HepG2 (cell line): ENCODE data around the gene GGA3. TPM values are rescaled to one million over a fixed set of nuclear protein-coding genes. Genes with fewer than 3 reads are reported as not detected.
"Not testable (repeated sequence)": the region's sequence is repeated elsewhere in the genome, so short reads cannot be mapped to it uniquely, and the experiment has no call there.

Source experiments
- ATAC-seq: fragments of 200-7000 bp; cut with Tn5 transposase; 3 replicates; pipeline ENCODE4 v1.9.1; 2020; ENCODE audit warnings: mild to moderate bottlenecking, moderate library complexity
- BruUV-seq: library from RNA; stranded (reverse); fragments of 400-500 nt; replicated peaks from 2 replicates; lab custom pipeline; 2021; lab: Mats Ljungman, UMichigan
- CTCF ChIA-PET: fragments of 300-600 bp; formaldehyde crosslinking; extraction: SDS; loops from one replicate; lab custom pipeline; 2021; ENCODE audit warnings: low total read pairs, inconsistent platforms, low intra/inter-chr PET ratio; lab: Yijun Ruan, JAX
- POLR2A ChIA-PET: fragments of 350-600 bp; sonication (Branson Sonifier 250); formaldehyde crosslinking; loops from one replicate; lab custom pipeline; 2020; ENCODE audit warnings: antibody characterized with exemption, inconsistent platforms; lab: Yijun Ruan, JAX
- DNase-seq: peaks from one replicate; pipeline ENCODE4 v3.0.0-alpha.2; 2015; ENCODE audit warnings: low spot score
- FAIRE-seq: peaks from 3 replicates; lab custom pipeline; 2011; peaks lifted over from hg19 to GRCh38; lab: Jason Lieb, UNC
- H2AFZ ChIP-seq: one replicate; pipeline ENCODE4 v1.6.1; 2011; ENCODE audit warnings: low read length, inconsistent platforms
- H3K27ac ChIP-seq: fragments of 300-600 bp; 3 replicates; pipeline ENCODE4 v1.8.0; 2011; ENCODE audit warnings: mixed run types, mild to moderate bottlenecking, mixed read lengths, low read length, inconsistent platforms; ENCODE audit not compliant: insufficient read depth; ENCODE audit errors: extremely low read length
- H3K27me3 ChIP-seq, 2 experiments: fragments of 200-600 bp in 1 of 2; 2 replicates in 1 of 2; 3 replicates in 1 of 2; pipeline versions ENCODE4 v1.6.0 to v1.8.0; 2011; ENCODE audit warnings: low read length in 2 of 2, mild to moderate bottlenecking in 2 of 2, moderate library complexity in 2 of 2, inconsistent platforms in 1 of 2; ENCODE audit not compliant: insufficient read depth in 2 of 2, control insufficient read depth in 1 of 2
- H3K36me3 ChIP-seq, 2 experiments: fragments of 200-600 bp in 1 of 2; replicated peaks in 1 of 2; 2 replicates in 1 of 2; 3 replicates in 1 of 2; pipeline versions ENCODE4 v1.5.1 to v1.8.0; 2011; ENCODE audit warnings: low read length in 2 of 2, inconsistent platforms in 1 of 2; ENCODE audit not compliant: insufficient read depth in 2 of 2, control insufficient read depth in 1 of 2
- H3K4me1 ChIP-seq: 2 replicates; pipeline ENCODE4 v1.5.1; 2012; ENCODE audit warnings: low read length, inconsistent platforms; ENCODE audit not compliant: insufficient read depth
- H3K4me2 ChIP-seq: 2 replicates; pipeline ENCODE4 v1.6.0; 2011; ENCODE audit warnings: low read depth, low read length, inconsistent platforms
- H3K4me3 ChIP-seq, 3 experiments: fragments of 200-600 bp in 1 of 3; sonication (generic), shearing (Covaris generic) in 1 of 3; replicated peaks in 1 of 3; 2 replicates each; pipeline ENCODE4 v1.5.1; 2011 to 2016; ENCODE audit warnings: low read length in 3 of 3, inconsistent platforms in 2 of 3, low read depth in 2 of 3, mild to moderate bottlenecking in 2 of 3, control low read depth in 1 of 3, mixed read lengths in 1 of 3; ENCODE audit not compliant: insufficient read depth in 1 of 3
- H3K79me2 ChIP-seq: one replicate; pipeline ENCODE4 v1.6.1; 2011; ENCODE audit warnings: low read length, inconsistent platforms; ENCODE audit not compliant: insufficient read depth
- H3K9ac ChIP-seq: 2 replicates; pipeline ENCODE4 v1.6.0; 2011; ENCODE audit warnings: mild to moderate bottlenecking, low read depth, low read length, inconsistent platforms; ENCODE audit not compliant: insufficient read depth
- H3K9me3 ChIP-seq: 2 replicates; pipeline ENCODE4 v1.5.1; 2012; ENCODE audit warnings: mild to moderate bottlenecking, low read length
- H4K20me1 ChIP-seq: 2 replicates; pipeline ENCODE4 v1.6.0; 2011; ENCODE audit warnings: inconsistent platforms, mild to moderate bottlenecking, low read length, moderate library complexity; ENCODE audit not compliant: insufficient read depth
- ADNP ChIP-seq: sonication (generic); formaldehyde crosslinking; IDR thresholded peaks from 2 replicates; pipeline ENCODE4 v1.4.0; 2020; ENCODE audit warnings: missing genetic modification reagents
- CEBPG ChIP-seq: IDR thresholded peaks from 2 replicates; pipeline ENCODE4 v1.6.1; 2016
- FOXA3 ChIP-seq: IDR thresholded peaks from 2 replicates; pipeline ENCODE4 v1.6.1; 2016; ENCODE audit warnings: missing genetic modification reagents, missing compliant biosample characterization
- GATAD2A ChIP-seq: IDR thresholded peaks from 2 replicates; pipeline ENCODE4 v1.6.1; 2016
- HDAC1 ChIP-seq: sonication (generic); formaldehyde crosslinking; IDR thresholded peaks from 2 replicates; pipeline ENCODE4 v1.5.1; 2020; ENCODE audit warnings: mild to moderate bottlenecking, missing genetic modification reagents
- MIER3 ChIP-seq: IDR thresholded peaks from 2 replicates; pipeline ENCODE4 v1.6.1; 2016; ENCODE audit warnings: missing compliant biosample characterization, borderline replicate concordance
- NFKB2 ChIP-seq: sonication (generic); formaldehyde crosslinking; IDR thresholded peaks from 2 replicates; pipeline ENCODE4 v1.4.0; 2020; ENCODE audit warnings: missing genetic modification reagents, borderline replicate concordance
- NR2F6 ChIP-seq, 2 experiments: IDR thresholded peaks; 2 replicates each; pipeline ENCODE4 v1.6.1; 2016; ENCODE audit warnings: antibody characterized with exemption in 1 of 2, mild to moderate bottlenecking in 1 of 2
- PPARG ChIP-seq: conservative IDR thresholded peaks from 2 replicates; pipeline ENCODE4 v1.6.1; 2016; ENCODE audit warnings: missing biosample characterization, missing genetic modification reagents
- SAP130 ChIP-seq: IDR thresholded peaks from 2 replicates; pipeline ENCODE4 v1.6.1; 2016; ENCODE audit warnings: low read depth
- SMAD3 ChIP-seq: sonication (generic); formaldehyde crosslinking; IDR thresholded peaks from 2 replicates; pipeline ENCODE4 v1.4.0; 2020; ENCODE audit warnings: missing genetic modification reagents
- THAP11 ChIP-seq: IDR thresholded peaks from 2 replicates; pipeline ENCODE4 v1.6.1; 2016; ENCODE audit warnings: missing biosample characterization, missing genetic modification reagents
- YEATS4 ChIP-seq: sonication (generic); formaldehyde crosslinking; IDR thresholded peaks from 2 replicates; pipeline ENCODE4 v1.4.0; 2020; ENCODE audit warnings: missing genetic modification reagents, borderline replicate concordance
- ZBTB20 ChIP-seq: sonication (generic); formaldehyde crosslinking; IDR thresholded peaks from 2 replicates; pipeline ENCODE4 v1.8.1; 2023; ENCODE audit warnings: missing genetic modification reagents, low read depth, mild to moderate bottlenecking, borderline replicate concordance
- ZMYM3 ChIP-seq: sonication (generic); formaldehyde crosslinking; IDR thresholded peaks from 2 replicates; pipeline ENCODE4 v1.5.1; 2020; ENCODE audit warnings: mild to moderate bottlenecking, missing genetic modification reagents
- ZNF430 ChIP-seq: sonication (generic); formaldehyde crosslinking; IDR thresholded peaks from 2 replicates; pipeline ENCODE4 v1.9.0; 2021; ENCODE audit warnings: mild to moderate bottlenecking, missing genetic modification reagents
- ZNF460 ChIP-seq: sonication (generic); formaldehyde crosslinking; IDR thresholded peaks from 2 replicates; pipeline ENCODE4 v1.5.1; 2020; ENCODE audit warnings: missing genetic modification reagents, mild to moderate bottlenecking, borderline replicate concordance
- ZNF546 ChIP-seq: sonication (generic); formaldehyde crosslinking; conservative IDR thresholded peaks from 2 replicates; pipeline ENCODE4 v1.8.1; 2023; ENCODE audit warnings: mild to moderate bottlenecking, missing genetic modification reagents
- WGBS: methylation state at CpG from one replicate; pipeline ENCODE4 v1.1.6; 2017; ENCODE audit warnings: low lambda C conversion rate; 5-methylcytosine and 5-hydroxymethylcytosine counted together
- in situ Hi-C: cut with HindIII; loops from 2 replicates; pipeline ENCODE4 v1.10.0; 2017; ENCODE audit warnings: low pct_unique_long_range_greater_than_20kb; ENCODE audit not compliant: extremely low pct_ligation_motif_present
- intact Hi-C: fragments of 100-400 bp; cut with micrococcal nuclease; formaldehyde crosslinking; loops from one replicate; pipeline ENCODE4 v1.10.0; 2022; ENCODE audit not compliant: unreplicated experiment
- polyA plus RNA-seq, 8 experiments: library from polyadenylated mRNA; depleted of rRNA in 3 of 8; stranded (reverse) in 7 of 8; unstranded in 1 of 8; fragments of >200 nt; fragmentation: Illumina TruSeq in 4 of 8; extraction: Trizol in 4 of 8; gene quantifications; 2 replicates each; pipeline versions ENCODE4 v1.2.1 to v1.2.3, GENCODE V29; 2011 to 2016; ENCODE audit warnings: low read depth in 4 of 8, missing spikeins in 1 of 8, mixed read lengths in 1 of 8; ENCODE audit not compliant: insufficient read depth in 1 of 8
- total RNA-seq, 5 experiments: library from RNA; depleted of rRNA; stranded (reverse); fragments of >200 nt; fragmentation: Illumina TruSeq; extraction: Trizol; gene quantifications; 2 replicates each; pipeline ENCODE4 v1.2.3, GENCODE V29; 2016; ENCODE audit warnings: low read depth in 1 of 5
- TF ChIP-seq, protein P1 (sequence below): sonication (generic); formaldehyde crosslinking; IDR thresholded peaks from 2 replicates; pipeline ENCODE4 v1.4.0; 2020; ENCODE audit warnings: missing genetic modification reagents
- TF ChIP-seq, protein P2 (sequence below): sonication (generic); formaldehyde crosslinking; IDR thresholded peaks from 2 replicates; pipeline ENCODE4 v1.4.0; 2020; ENCODE audit warnings: missing genetic modification reagents, borderline replicate concordance

GGA3 gene
- total and polyA plus RNA-seq, 2 of the 13 experiments (the other 11 are each of a cell fraction or from before 2014, with no cell fraction given), result 28.4 to 43.7 TPM

GRCh38 chr17:75292810-75293448 is 31.5 kb upstream of the GGA3 start:
- H3K9me3 ChIP-seq; H4K20me1 ChIP-seq; H3K27me3 ChIP-seq; BruUV-seq; ATAC-seq; H3K36me3 ChIP-seq; in situ Hi-C loops; CTCF ChIA-PET; intact Hi-C loops; FAIRE-seq; H3K79me2 ChIP-seq; TF ChIP-seq NR2F6 (IDR thresholded peaks at IDR 0.05): not testable (repeated sequence)
- WGBS, result 23% methylated on average over 16 of the region's 16 CpGs
- H2AFZ ChIP-seq, result peak overlapping the region; percentile 77
- POLR2A ChIA-PET, result interaction anchor here (0.7 to 2.2 kb wide), 7 partner anchors 15 to 101 kb away, joined by 3 to 17 read pairs (median 4); partner anchors contain the start of gene MIF4GD
- H3K4me2 ChIP-seq, result peak overlapping the region; percentile 70
- peak; percentile 62 for DNase-seq
- peak overlapping the region; percentile 19 to 44 (median 29); a peak in 5 of 6 replicates for H3K4me3 ChIP-seq
- H3K4me1 ChIP-seq, result peaks cover 74% of the 10 kb centered on the region
- peak overlapping the region; percentile 57 for H3K27ac ChIP-seq
- peak overlapping the region; percentile 60 for H3K9ac ChIP-seq
- TF ChIP-seq GATAD2A (CRISPR knock-in tag) (peak; percentile 35), SMAD3 (CRISPR knock-in tag) (0 out of 2 replicates have a peak, but pooled peaks have one; percentile 10), CEBPG (CRISPR knock-in tag) (peak; percentile 93), YEATS4 (CRISPR knock-in tag) (0 out of 2 replicates have a peak, but pooled peaks have one; percentile 38), MIER3 (CRISPR knock-in tag) (0 out of 2 replicates have a peak, but pooled peaks have one; percentile 37), ADNP (CRISPR knock-in tag) (0 out of 2 replicates have a peak, but pooled peaks have one; percentile 18), FOXA3 (CRISPR knock-in tag) (peak; percentile 10; the same call in 1 of the 2 replicates), ZMYM3 (CRISPR knock-in tag) (peak; percentile 78), HDAC1 (CRISPR knock-in tag) (peak; percentile 46; the same call in 1 of the 2 replicates), THAP11 (CRISPR knock-in tag) (0 out of 2 replicates have a peak, but pooled peaks have one; percentile 35), ZNF546 (CRISPR knock-in tag) (0 out of 2 replicates have a peak, but pooled peaks have one; percentile 51), ZNF430 (0 out of 2 replicates have a peak, but pooled peaks have one; percentile 39), ZBTB20 (CRISPR knock-in tag) (0 out of 2 replicates have a peak, but pooled peaks have one; percentile 35), NR2F6 (CRISPR knock-in tag; IDR thresholded peaks at IDR 0.05) (0 out of 2 replicates have a peak, but pooled peaks have one; percentile 8), PPARG (CRISPR knock-in tag) (0 out of 2 replicates have a peak, but pooled peaks have one; percentile 8), ZNF460 (CRISPR knock-in tag) (0 out of 2 replicates have a peak, but pooled peaks have one; percentile 8), SAP130 (peak; percentile 56), NFKB2 (peak; percentile 26; the same call in 1 of the 2 replicates)
- TF ChIP-seq, protein P1, sequence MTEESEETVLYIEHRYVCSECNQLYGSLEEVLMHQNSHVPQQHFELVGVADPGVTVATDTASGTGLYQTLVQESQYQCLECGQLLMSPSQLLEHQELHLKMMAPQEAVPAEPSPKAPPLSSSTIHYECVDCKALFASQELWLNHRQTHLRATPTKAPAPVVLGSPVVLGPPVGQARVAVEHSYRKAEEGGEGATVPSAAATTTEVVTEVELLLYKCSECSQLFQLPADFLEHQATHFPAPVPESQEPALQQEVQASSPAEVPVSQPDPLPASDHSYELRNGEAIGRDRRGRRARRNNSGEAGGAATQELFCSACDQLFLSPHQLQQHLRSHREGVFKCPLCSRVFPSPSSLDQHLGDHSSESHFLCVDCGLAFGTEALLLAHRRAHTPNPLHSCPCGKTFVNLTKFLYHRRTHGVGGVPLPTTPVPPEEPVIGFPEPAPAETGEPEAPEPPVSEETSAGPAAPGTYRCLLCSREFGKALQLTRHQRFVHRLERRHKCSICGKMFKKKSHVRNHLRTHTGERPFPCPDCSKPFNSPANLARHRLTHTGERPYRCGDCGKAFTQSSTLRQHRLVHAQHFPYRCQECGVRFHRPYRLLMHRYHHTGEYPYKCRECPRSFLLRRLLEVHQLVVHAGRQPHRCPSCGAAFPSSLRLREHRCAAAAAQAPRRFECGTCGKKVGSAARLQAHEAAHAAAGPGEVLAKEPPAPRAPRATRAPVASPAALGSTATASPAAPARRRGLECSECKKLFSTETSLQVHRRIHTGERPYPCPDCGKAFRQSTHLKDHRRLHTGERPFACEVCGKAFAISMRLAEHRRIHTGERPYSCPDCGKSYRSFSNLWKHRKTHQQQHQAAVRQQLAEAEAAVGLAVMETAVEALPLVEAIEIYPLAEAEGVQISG (CRISPR knock-in tag), result 0 out of 2 replicates have a peak, but pooled peaks have one; percentile 13
- TF ChIP-seq, protein P2, sequence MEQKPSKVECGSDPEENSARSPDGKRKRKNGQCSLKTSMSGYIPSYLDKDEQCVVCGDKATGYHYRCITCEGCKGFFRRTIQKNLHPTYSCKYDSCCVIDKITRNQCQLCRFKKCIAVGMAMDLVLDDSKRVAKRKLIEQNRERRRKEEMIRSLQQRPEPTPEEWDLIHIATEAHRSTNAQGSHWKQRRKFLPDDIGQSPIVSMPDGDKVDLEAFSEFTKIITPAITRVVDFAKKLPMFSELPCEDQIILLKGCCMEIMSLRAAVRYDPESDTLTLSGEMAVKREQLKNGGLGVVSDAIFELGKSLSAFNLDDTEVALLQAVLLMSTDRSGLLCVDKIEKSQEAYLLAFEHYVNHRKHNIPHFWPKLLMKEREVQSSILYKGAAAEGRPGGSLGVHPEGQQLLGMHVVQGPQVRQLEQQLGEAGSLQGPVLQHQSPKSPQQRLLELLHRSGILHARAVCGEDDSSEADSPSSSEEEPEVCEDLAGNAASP (CRISPR knock-in tag), result peak; percentile 50; the same call in 1 of the 2 replicates
